Measurements from ENCODE around the gene NANOS1.

DNA sequence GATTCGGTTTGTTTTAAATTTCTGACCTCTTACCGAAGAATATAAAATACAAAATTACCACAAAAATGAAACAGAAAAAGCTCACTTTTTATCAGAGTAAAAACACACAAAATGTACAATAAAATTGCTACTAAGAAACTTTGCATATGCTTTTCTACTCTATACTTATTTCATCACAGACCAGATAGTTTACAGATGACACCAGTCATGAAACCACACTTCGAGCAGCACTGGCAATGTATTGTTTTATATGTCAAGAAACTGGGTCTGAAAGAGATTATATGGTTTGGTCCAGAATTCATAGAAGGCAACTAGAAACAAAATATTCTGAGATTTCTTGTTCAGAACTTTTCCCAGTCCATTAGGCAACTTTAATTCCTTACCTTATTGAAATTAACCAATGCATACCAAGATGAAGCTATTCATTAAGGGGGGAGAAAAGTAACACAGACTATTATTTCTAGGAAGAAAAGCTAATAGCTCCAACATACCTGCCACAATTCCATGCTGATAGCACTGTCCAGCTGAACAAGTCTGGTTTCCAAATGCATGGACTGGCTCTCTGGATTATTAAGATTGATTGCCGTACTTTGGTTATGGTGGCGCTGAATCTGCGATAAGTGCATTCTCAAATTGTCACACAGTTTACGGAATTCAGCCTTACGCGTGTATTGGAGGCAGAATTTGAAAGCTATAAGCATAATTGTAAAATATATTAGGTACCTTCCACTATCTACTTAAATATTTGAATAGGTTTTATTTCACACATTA, 41.1 kb downstream of the NANOS1 start:
- TF ChIP-seq, protein P1, sequence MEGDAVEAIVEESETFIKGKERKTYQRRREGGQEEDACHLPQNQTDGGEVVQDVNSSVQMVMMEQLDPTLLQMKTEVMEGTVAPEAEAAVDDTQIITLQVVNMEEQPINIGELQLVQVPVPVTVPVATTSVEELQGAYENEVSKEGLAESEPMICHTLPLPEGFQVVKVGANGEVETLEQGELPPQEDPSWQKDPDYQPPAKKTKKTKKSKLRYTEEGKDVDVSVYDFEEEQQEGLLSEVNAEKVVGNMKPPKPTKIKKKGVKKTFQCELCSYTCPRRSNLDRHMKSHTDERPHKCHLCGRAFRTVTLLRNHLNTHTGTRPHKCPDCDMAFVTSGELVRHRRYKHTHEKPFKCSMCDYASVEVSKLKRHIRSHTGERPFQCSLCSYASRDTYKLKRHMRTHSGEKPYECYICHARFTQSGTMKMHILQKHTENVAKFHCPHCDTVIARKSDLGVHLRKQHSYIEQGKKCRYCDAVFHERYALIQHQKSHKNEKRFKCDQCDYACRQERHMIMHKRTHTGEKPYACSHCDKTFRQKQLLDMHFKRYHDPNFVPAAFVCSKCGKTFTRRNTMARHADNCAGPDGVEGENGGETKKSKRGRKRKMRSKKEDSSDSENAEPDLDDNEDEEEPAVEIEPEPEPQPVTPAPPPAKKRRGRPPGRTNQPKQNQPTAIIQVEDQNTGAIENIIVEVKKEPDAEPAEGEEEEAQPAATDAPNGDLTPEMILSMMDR (IDR thresholded peaks at IDR 0.05; ENCODE audit: low read depth, low read length), result no peak
- no peak for TF ChIP-seq EZH2phosphoT487 (IDR thresholded peaks at IDR 0.05; ENCODE audit: low read depth)
